Keratinocyte (primary cell): ENCODE data around the gene PDZRN4.

Experiments used
- EZH2 ChIP-seq: IDR thresholded peaks from one replicate; pipeline ENCODE4 v1.6.1; 2012; ENCODE audit warnings: inconsistent platforms, mild to moderate bottlenecking, low read length, moderate library complexity
- TF ChIP-seq, protein P1 (sequence below), 3 experiments: IDR thresholded peaks in 1 of 3; conservative IDR thresholded peaks in 1 of 3; optimal IDR thresholded peaks in 1 of 3; 2 replicates in 2 of 3; 3 replicates in 1 of 3; pipeline versions ENCODE3 to v1.5.1; 2011; ENCODE audit warnings: low read length in 3 of 3, mild to moderate bottlenecking in 3 of 3, moderate library complexity in 2 of 3, control low read depth in 1 of 3, inconsistent platforms in 1 of 3; ENCODE audit not compliant: insufficient read depth in 2 of 3; ENCODE audit errors: extremely low read depth in 1 of 3

DNA sequence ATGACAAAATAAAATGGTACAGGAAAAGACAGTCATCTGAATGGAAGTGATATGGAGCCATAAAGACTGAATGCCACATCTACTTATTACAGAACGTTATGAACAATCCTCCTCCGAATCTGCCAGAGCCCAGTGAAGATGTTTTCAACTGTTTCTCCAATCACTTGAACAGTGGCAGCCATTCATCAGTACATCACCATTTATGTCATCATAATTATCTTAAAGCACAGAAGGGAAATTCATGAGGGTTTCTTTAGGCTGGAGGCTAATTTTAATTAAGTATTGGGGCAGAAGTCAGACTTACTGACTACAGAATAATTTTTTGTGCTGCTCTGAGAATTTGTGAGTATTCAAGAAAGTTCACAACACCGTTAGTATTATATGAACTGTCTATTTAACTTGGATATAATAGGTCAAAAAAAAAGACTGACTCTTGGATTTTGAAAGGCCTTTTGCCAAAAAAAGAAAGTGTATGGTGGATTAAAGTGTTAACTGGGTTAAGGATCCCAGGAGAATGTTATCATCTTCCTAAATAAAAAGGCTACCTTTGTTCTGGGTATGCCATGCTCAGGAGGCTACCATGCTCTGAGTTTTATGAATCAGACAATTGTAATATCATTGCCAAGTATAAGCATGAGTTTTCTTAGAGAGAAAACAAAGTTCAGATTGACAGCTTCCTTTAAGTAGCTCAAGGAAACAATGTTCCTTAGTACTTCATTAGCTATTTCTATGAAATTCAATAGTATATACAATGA, 40.1 kb downstream of the PDZRN4 start:
- TF ChIP-seq, protein P1, sequence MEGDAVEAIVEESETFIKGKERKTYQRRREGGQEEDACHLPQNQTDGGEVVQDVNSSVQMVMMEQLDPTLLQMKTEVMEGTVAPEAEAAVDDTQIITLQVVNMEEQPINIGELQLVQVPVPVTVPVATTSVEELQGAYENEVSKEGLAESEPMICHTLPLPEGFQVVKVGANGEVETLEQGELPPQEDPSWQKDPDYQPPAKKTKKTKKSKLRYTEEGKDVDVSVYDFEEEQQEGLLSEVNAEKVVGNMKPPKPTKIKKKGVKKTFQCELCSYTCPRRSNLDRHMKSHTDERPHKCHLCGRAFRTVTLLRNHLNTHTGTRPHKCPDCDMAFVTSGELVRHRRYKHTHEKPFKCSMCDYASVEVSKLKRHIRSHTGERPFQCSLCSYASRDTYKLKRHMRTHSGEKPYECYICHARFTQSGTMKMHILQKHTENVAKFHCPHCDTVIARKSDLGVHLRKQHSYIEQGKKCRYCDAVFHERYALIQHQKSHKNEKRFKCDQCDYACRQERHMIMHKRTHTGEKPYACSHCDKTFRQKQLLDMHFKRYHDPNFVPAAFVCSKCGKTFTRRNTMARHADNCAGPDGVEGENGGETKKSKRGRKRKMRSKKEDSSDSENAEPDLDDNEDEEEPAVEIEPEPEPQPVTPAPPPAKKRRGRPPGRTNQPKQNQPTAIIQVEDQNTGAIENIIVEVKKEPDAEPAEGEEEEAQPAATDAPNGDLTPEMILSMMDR (optimal IDR thresholded peaks at IDR 0.05 in 1 of 3, IDR thresholded peaks at IDR 0.05 in 1 of 3, conservative IDR thresholded peaks at IDR 0.05 in 1 of 3; ENCODE audit: extremely low read depth in 1 of 3, insufficient read depth in 2 of 3, low read length in 3 of 3) = no peak
- TF ChIP-seq EZH2 = no peak
